Duodenal mucosa (tissue), 2 donors: ENCODE measurements around the gene UMOD.

ENCODE experiments used
- H3K27ac ChIP-seq: one replicate; pipeline ENCODE4 v1.7.0; 2013; ENCODE audit warnings: low read depth, low read length
- H3K27me3 ChIP-seq, 2 donors: one replicate each; pipeline ENCODE4 v1.7.0; 2013; ENCODE audit warnings: low read length in 2 of 2, control low read depth in 1 of 2; ENCODE audit not compliant: insufficient read depth in 2 of 2, control insufficient read depth in 1 of 2
- H3K36me3 ChIP-seq, 2 donors: one replicate each; pipeline ENCODE4 v1.7.0; 2013; ENCODE audit warnings: low read length in 2 of 2, control low read depth in 1 of 2; ENCODE audit not compliant: insufficient read depth in 2 of 2, control insufficient read depth in 1 of 2
- H3K4me1 ChIP-seq, 2 donors: one replicate each; pipeline ENCODE4 v1.7.0; 2013; ENCODE audit warnings: low read length in 2 of 2, control low read depth in 1 of 2; ENCODE audit not compliant: insufficient read depth in 2 of 2, control insufficient read depth in 1 of 2
- H3K4me3 ChIP-seq, 2 donors: one replicate each; pipeline ENCODE4 v1.7.0; 2013; ENCODE audit warnings: low read length in 2 of 2, low read depth in 1 of 2
- H3K9ac ChIP-seq, 2 donors: one replicate each; pipeline ENCODE4 v1.7.0; 2013; ENCODE audit warnings: low read length in 2 of 2, low read depth in 1 of 2
- H3K9me3 ChIP-seq, 2 donors: one replicate each; pipeline ENCODE4 v1.7.0; 2013; ENCODE audit warnings: low read length in 2 of 2, control low read depth in 1 of 2; ENCODE audit not compliant: control insufficient read depth in 1 of 2

Gene UMOD

DNA sequence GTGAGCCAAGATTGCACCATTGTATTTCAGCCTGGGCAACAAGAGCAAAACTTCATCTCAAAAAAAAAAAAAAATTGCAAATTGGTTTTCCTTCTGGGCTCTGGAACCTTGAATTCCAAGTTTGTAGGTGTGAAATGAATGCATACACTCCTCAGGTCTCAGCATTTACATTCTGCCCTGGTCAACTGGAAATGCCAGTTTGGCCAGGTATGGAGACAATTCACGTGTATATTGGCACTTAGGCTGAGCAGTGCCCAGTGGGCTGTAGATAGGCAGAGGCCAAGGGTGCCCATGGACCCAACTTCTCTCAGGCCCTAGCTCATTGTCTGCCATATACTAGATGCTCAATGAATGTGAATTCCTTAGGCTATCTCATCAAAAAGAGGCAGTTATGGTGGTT lies 36.3 kb upstream of the UMOD start:
- H3K4me3 ChIP-seq: no peak overlapping the region
- no peaks in the 10 kb centered on the region for H3K36me3 ChIP-seq
- H3K27ac ChIP-seq: no peak overlapping the region

DNA sequence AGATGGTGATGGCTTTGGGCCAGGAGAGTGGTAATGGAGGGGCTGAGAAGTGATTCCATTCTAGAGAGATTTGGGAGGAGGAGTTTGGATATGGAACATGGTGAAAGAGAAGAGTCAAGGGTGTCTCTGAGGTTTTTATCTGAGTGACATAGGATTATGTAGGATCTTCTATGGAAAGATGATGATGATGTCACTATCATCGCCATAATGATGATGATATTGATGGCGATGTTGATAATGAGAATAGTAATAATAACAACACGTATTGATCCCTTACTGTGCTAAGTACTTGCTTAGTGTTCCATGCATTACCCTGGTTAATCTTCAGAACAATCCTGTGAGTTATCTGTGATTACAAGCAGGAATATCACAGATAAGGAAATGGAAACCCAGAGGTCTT lies 35.5 kb upstream of the UMOD start:
- Histone ChIP-seq H3K4me3 (no peak overlapping the region), H3K9me3 (no peaks in the 10 kb centered on the region), H3K27me3 (no peaks in the 10 kb centered on the region), H3K9ac (no peak overlapping the region), H3K36me3 (no peaks in the 10 kb centered on the region), H3K4me1 (peaks cover 4% of the 10 kb centered on the region in 2 donors), H3K27ac (no peak overlapping the region)

More for the DNA sequence above, 36.3 kb upstream of the UMOD start:
- Histone ChIP-seq H3K4me1 (peaks cover 5% of the 10 kb centered on the region in 2 donors), H3K9me3 (no peaks in the 10 kb centered on the region), H3K27me3 (no peaks in the 10 kb centered on the region), H3K9ac (no peak overlapping the region)

DNA sequence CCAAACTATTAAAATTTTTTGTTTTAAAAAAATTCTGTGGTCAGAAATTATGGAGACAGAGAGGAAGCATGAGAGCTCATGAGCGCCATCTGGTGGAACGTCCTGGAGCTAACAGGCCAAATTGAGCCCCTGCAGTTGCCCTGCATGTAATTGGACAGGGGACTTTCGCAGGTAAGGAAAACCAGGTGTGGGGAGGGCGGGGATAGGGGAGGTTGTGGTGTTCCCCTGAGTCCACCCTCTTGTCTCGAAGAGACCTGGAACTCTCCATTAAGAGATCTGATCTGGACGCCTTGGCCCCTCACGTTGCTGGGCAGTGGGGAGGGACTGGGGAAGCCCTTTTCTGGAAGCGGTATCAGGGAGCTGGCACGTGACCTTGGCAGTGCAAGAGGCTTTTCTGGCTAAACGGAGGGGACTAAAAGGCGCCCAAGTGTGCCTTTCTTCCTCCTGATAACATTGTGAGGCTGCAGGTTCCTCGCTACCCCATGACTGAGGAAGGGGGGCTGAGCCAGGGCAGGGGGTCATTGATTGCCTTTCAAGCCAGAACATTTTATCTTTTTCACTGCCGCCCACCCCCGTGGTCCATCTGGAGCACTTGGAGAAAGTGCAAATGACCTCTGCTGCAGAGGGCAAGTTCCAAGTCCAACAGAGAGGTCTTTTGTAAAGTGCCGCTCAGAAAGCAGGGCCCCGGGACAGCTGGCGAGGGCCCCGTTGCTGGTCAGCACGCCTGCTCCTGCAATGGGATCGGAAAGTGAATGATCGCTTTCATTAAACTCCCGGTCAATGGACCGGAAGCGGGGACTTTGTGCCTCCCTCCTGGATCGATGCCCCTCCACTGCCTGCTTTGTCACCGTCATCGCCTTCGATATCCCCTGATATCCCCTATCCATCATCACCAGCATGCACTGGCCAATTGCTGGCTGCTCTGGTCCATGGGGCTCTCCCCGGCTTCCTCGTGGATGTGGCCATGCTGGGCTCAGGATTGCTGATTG lies 33.6 kb upstream of the UMOD start:
- Histone ChIP-seq H3K4me3 (peak overlapping the region; percentile 18 to 23), H3K27ac (no peak overlapping the region), H3K4me1 (peaks cover 4% of the 10 kb centered on the region in 2 donors), H3K27me3 (no peaks in the 10 kb centered on the region), H3K9ac (no peak overlapping the region), H3K36me3 (no peaks in the 10 kb centered on the region), H3K9me3 (no peaks in the 10 kb centered on the region)

DNA sequence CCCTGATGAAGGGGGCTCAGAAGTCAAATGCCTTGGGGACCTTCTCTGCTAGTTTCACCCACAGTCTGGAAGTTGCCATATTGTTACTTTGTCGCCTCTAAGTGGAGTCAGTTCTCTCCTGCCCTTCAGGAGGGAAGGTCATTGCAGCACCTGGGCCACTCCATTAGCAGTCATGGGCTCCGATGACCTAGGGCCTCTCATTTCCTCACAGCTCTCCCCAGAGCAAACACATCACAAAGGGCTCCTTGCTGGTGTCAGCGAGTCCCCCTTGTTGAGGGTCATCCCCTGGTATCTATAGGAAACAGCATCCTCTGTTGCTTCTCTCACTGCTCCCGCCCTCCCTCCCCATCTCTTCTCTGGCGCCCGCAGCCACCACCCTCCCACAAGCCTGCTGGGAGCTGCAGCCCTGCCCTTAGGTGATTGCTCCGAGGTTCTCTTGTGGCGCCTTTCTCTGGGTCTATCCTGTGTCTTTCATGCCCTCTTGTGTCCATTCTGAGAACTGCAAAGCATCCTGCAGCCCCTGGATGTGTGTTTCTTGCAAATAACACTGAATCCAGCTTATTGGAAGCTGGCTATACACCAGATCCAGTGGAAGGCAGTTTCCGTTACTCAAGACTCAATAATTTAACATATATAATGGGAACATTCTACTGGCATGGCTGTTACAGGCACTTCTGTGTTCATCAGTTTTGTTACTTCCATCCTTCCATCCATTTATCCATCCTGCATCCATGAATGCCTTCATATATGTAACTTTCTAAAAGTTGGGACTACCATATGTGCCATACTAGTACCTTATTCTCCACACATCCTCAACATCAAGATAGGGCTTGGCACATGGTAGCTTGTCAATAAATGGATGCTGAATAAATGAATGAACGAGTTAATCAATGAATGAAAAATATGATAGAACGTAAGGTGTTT lies 30.9 kb upstream of the UMOD start:
- H3K4me1 ChIP-seq: peaks cover 4% of the 10 kb centered on the region in 2 donors
- no peak overlapping the region for H3K9ac ChIP-seq
- no peaks in the 10 kb centered on the region for H3K36me3 ChIP-seq
- no peak overlapping the region for H3K27ac ChIP-seq
- no peaks in the 10 kb centered on the region for H3K9me3 ChIP-seq
- H3K4me3 ChIP-seq: no peak overlapping the region
- no peaks in the 10 kb centered on the region for H3K27me3 ChIP-seq

DNA sequence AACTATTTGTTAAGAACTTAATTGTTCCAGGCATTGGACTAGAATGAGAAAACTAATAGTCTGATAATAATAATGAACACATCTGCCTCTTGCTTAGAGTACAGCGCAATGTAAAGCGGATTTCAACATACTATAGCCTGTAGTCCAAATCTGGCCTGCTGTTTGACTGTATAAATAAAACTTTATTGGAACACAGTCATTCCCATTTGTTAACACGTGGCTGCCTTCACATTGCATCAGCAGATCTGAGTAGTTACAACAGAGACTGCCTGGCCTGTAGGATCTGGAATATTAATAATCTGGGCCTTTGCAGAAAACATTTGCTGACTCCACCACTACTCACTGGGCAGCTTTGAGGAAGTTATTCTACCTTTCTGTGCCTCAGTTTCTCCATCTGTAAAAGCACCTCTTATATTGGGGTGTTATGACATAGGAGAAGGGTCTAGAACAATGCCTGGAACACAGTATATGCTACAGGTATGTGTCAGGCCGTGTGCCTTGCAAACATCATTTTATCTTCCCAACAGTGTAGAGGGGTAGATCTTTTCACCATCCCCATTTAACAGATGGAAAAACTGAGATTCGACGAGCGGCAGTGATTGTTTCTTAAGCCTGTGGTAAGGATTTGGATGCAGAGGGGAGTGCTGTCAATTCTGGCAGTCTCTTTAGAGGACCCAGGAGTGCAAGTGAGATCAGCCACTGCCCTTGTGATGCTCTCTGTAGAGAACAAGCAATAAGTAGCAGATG lies 29.9 kb upstream of the UMOD start:
- no peaks in the 10 kb centered on the region for H3K36me3 ChIP-seq
- no peaks in the 10 kb centered on the region for H3K27me3 ChIP-seq
- H3K4me1 ChIP-seq: peaks cover 4% of the 10 kb centered on the region in 2 donors
- H3K9ac ChIP-seq: no peak overlapping the region
- H3K4me3 ChIP-seq: no peak overlapping the region
- H3K27ac ChIP-seq: no peak overlapping the region
- no peaks in the 10 kb centered on the region for H3K9me3 ChIP-seq

DNA sequence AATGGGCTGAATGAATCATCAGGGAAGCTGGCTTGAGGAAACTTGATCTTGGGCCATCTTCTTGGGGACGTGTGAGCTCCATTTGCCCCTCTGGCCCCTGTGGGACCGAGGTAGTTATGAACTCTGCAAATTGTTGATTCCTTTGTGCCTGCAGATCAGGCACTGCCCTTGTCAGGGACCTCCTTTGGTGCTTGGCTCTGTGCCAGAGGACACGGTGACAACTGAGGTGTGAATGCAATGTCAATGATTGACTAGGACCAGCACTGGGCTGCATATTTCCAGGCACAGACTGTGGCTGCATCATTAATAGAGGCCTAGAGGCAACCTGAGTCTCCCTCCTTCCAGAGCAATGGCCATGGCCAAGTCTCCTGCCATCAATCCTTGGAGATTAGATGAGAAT lies 28.3 kb upstream of the UMOD start:
- no peak overlapping the region for H3K9ac ChIP-seq
- H3K36me3 ChIP-seq: no peaks in the 10 kb centered on the region
- no peak overlapping the region for H3K27ac ChIP-seq
- H3K4me3 ChIP-seq: no peak overlapping the region
- no peaks in the 10 kb centered on the region for H3K4me1 ChIP-seq
- peaks cover 0 to 4% of the 10 kb centered on the region in 2 donors for H3K27me3 ChIP-seq
- no peaks in the 10 kb centered on the region for H3K9me3 ChIP-seq

DNA sequence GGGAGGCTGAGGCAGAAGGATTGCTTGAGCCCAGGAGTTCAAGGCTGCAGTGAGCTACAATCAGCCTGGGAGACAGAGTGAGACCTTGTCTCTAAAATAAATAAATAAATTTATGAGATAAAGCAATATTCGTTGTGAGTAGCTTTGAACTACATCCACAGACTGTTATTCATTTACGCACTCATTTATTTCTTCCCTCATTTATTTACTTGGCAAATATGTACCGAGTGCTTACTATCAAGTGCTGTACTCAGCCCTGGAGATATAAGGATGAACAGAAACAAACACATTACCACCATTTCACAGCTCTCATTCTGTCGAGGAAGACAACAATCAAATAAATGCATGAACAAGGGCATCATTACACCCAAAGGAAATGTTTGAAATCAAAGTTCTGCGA lies 24.7 kb upstream of the UMOD start:
- no peaks in the 10 kb centered on the region for H3K36me3 ChIP-seq
- H3K4me1 ChIP-seq: no peaks in the 10 kb centered on the region
- no peak overlapping the region for H3K27ac ChIP-seq
- peaks cover 3 to 5% of the 10 kb centered on the region in 2 donors for H3K27me3 ChIP-seq
- no peak overlapping the region for H3K9ac ChIP-seq
- no peak overlapping the region for H3K4me3 ChIP-seq
- no peaks in the 10 kb centered on the region for H3K9me3 ChIP-seq

DNA sequence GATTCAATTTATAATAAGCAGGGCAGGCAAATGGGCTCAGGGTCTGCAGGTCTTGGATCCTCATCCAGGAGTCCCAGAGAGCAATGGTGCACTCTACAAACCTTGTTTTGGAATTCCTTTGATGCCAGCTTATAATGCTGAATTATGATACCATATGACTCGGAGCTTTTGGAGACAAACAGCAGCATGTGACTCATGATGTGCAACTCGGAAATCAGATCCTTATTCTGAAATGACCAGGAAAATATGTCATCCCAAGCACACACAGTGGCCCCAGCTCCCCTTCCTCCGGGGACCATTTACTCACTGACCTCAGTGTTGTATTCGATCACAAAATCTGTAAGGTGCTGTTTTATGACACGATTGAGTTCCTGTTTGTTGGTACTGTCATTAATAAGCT lies 20.2 kb upstream of the UMOD start:
- Histone ChIP-seq H3K27ac (no peak overlapping the region), H3K36me3 (no peaks in the 10 kb centered on the region), H3K27me3 (peaks cover 5% of the 10 kb centered on the region in 2 donors)

DNA sequence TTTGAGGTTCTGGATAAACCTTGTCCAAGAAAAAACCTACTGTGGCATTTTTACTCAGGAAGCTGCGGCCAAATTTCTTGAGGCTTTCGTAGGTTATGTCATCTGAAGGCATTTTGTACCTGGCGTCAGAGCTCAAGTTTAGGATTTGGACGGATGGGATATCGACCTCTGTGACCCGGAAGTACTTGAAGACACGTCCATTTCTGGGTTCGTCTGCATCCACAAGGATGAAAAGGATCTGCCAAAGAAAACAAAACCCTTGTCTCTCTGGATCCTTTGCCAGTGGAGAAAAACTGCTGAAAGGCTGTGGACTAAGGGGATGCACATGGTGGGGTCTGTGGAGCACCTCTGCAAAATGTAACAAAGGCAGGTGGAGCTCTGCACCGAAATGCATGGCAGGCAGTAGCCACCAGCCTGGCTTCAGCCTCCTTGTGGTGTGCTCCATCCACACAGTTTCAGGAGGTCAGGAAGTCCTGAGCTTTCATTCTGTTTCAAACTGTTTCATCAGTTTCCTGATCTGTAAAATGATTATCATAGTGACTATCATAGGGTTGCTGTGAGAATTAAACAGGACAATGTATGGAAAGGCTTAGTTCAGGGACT lies 17.0 kb upstream of the UMOD start:
- Histone ChIP-seq H3K27ac (no peak overlapping the region), H3K9ac (no peak overlapping the region), H3K9me3 (no peaks in the 10 kb centered on the region), H3K36me3 (no peaks in the 10 kb centered on the region), H3K4me3 (no peak overlapping the region), H3K4me1 (no peaks in the 10 kb centered on the region), H3K27me3 (peaks cover 0 to 5% of the 10 kb centered on the region in 2 donors)

More for the DNA sequence above, 20.2 kb upstream of the UMOD start:
- no peak overlapping the region for H3K4me3 ChIP-seq
- H3K9me3 ChIP-seq: no peaks in the 10 kb centered on the region
- H3K4me1 ChIP-seq: no peaks in the 10 kb centered on the region
- H3K9ac ChIP-seq: no peak overlapping the region
